T-helper 17 cell (primary cell): ENCODE results near the gene ZNRF4. TPM values are rescaled to one million over a fixed set of nuclear protein-coding genes. Genes with fewer than 3 reads are reported as not detected.
"Not testable (repeated sequence)": the region's sequence is repeated elsewhere in the genome, so short reads cannot be mapped to it uniquely, and the experiment has no call there.

Experiments
- ATAC-seq: fragments of 150-1000 bp; cut with Tn5 transposase; 2 replicates; pipeline ENCODE4 v1.10.0; 2021; ENCODE audit warnings: mild to moderate bottlenecking, moderate library complexity
- DNase-seq, 3 donors: peaks; one replicate each; pipeline versions ENCODE4 v3.0.0 to v3.0.0-alpha.2; 2020 to 2021
- H3K9me3 ChIP-seq: one replicate; pipeline ENCODE4 v1.7.0; 2013; ENCODE audit warnings: low read length, mild to moderate bottlenecking; ENCODE audit not compliant: control insufficient read depth, poor library complexity, severe bottlenecking
- H3K27ac Mint-ChIP-seq: one replicate; pipeline ENCODE4 v1.8.0; 2022; ENCODE audit warnings: mild to moderate bottlenecking, moderate library complexity, mixed read lengths
- H3K27me3 Mint-ChIP-seq: one replicate; pipeline ENCODE4 v1.8.0; 2022; ENCODE audit warnings: mixed read lengths
- H3K36me3 Mint-ChIP-seq: one replicate; pipeline ENCODE4 v1.8.0; 2022; ENCODE audit warnings: low read depth, mixed read lengths
- H3K4me1 Mint-ChIP-seq: one replicate; pipeline ENCODE4 v1.8.0; 2022; ENCODE audit warnings: mild to moderate bottlenecking, mixed read lengths
- H3K4me3 Mint-ChIP-seq: one replicate; pipeline ENCODE4 v1.8.0; 2022; ENCODE audit warnings: mild to moderate bottlenecking, moderate library complexity, mixed read lengths
- total RNA-seq, 4 donors: library from RNA in 2 of 4; stranded (reverse) in 2 of 4; gene quantifications; one replicate each; pipeline ENCODE4 v1.2.3 and lab custom pipeline; 2022 to 2026

The ZNRF4 gene
- total RNA-seq, 2 donors from 2014 or later: not detected

DNA sequence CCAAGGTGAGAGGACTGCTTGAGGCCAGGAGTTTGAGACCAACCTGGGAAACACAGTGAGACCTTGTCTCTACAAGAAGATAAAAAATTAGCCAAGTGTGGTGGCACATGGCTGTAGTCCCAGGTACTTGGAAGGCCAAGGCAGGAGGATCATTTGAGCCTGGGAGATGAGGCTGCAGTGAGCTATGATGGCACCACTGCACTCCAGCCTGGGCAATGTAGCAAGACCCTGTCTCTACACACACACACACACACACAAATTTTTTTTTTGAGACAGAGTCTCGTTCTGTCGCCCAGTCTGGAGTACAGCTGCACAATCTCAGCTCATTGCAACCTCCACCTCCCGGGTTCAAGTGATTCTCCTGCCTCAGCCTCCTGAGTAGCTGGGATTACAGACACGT, 30.4 kb downstream of the ZNRF4 start:
- not testable (repeated sequence) for H3K9me3 ChIP-seq, DNase-seq, H3K4me3 Mint-ChIP-seq, H3K36me3 Mint-ChIP-seq, ATAC-seq, H3K27ac Mint-ChIP-seq, H3K4me1 Mint-ChIP-seq
- H3K27me3 Mint-ChIP-seq: peaks cover 50% of the 10 kb centered on the region

DNA sequence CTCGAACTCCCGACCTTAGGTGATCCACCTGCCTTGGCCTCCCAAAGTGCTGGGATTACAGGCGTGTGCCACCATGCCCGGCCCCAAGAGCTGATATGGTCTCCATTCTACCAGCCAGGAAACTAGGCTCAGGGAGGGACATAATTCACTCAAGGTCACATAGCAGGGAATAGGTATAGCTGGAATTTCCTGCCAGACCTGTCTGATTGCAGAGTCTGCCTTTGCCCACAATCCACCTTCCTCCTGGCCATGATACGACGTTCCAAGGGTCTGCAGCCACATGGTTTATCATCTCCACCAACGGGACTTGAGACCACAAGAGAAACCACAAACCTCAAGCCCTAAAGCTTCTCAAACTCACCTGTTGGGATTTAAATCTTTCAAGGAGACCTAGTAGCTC, 32.0 kb downstream of the ZNRF4 start:
- H3K9me3 ChIP-seq: no peaks in the 10 kb centered on the region
- Mint-ChIP-seq H3K27me3 (peaks cover 51% of the 10 kb centered on the region), H3K4me1 (peaks cover 7% of the 10 kb centered on the region), H3K27ac (no peak overlapping the region), H3K4me3 (no peak overlapping the region), H3K36me3 (peaks cover 2% of the 10 kb centered on the region)
- DNase-seq: no peak
- no peak for ATAC-seq

GRCh38 chr19:5489551-5489950, 34.3 kb downstream of the ZNRF4 start:
- peaks cover 8% of the 10 kb centered on the region for H3K4me1 Mint-ChIP-seq
- H3K9me3 ChIP-seq: no peaks in the 10 kb centered on the region
- no peaks in the 10 kb centered on the region for H3K36me3 Mint-ChIP-seq
- no peak for DNase-seq
- no peak for ATAC-seq
- H3K27ac Mint-ChIP-seq: no peak overlapping the region
- H3K4me3 Mint-ChIP-seq: no peak overlapping the region
- H3K27me3 Mint-ChIP-seq: peaks cover 53% of the 10 kb centered on the region

DNA sequence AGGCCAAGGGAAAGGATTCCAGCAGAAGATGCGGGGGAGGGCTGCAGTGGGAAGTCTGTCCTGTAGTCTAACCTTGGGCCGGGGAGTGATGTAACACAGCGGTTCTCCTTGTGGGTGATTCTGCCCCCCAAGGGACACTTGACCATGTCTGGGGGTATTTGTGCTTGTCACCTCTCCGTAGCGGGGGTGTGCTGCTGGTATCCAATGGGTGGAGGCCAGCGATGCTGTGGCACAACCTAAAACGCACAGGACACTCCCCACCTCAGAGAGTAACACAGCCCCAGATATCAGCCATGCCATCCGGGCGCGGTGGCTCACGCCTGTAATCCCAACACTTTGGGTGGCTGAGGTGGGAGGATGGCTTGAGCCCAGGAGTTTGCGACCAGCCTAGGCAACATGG, 36.3 kb downstream of the ZNRF4 start:
- Mint-ChIP-seq H3K27me3 (peaks cover 51% of the 10 kb centered on the region), H3K36me3 (no peaks in the 10 kb centered on the region), H3K4me1 (peaks cover 8% of the 10 kb centered on the region), H3K4me3 (no peak overlapping the region), H3K27ac (no peak overlapping the region)
- DNase-seq: no peak
- no peaks in the 10 kb centered on the region for H3K9me3 ChIP-seq
- ATAC-seq: no peak

- no peak overlapping the region for H3K4me3 Mint-ChIP-seq
Observed at GRCh38 chr19:5492281-5492634, 37.0 kb downstream of the ZNRF4 start.

GRCh38 chr19:5492635-5493409, 37.6 kb downstream of the ZNRF4 start:
- H3K36me3 Mint-ChIP-seq: peaks cover 2% of the 10 kb centered on the region
- no peak overlapping the region for H3K27ac Mint-ChIP-seq
- peaks cover 4% of the 10 kb centered on the region for H3K4me1 Mint-ChIP-seq
- H3K4me3 Mint-ChIP-seq: no peak overlapping the region
- DNase-seq (no peak), ATAC-seq (no peak)
- H3K27me3 Mint-ChIP-seq: peaks cover 56% of the 10 kb centered on the region
- no peaks in the 10 kb centered on the region for H3K9me3 ChIP-seq

More at GRCh38 chr19:5492281-5492634, 37.0 kb downstream of the ZNRF4 start:
- Mint-ChIP-seq H3K27me3 (peaks cover 54% of the 10 kb centered on the region), H3K4me1 (peaks cover 6% of the 10 kb centered on the region), H3K36me3 (peaks cover under 1% of the 10 kb centered on the region), H3K27ac (no peak overlapping the region)
- DNase-seq (no peak), ATAC-seq (no peak)
- no peaks in the 10 kb centered on the region for H3K9me3 ChIP-seq

- no peaks in the 10 kb centered on the region for H3K9me3 ChIP-seq
- DNase-seq (no peak), ATAC-seq (no peak)
- peaks cover 61% of the 10 kb centered on the region for H3K27me3 Mint-ChIP-seq
- no peak overlapping the region for H3K4me3 Mint-ChIP-seq
- peaks cover 4% of the 10 kb centered on the region for H3K4me1 Mint-ChIP-seq
- H3K27ac Mint-ChIP-seq: no peak overlapping the region
- peaks cover 2% of the 10 kb centered on the region for H3K36me3 Mint-ChIP-seq
Observed at GRCh38 chr19:5494773-5495172, 39.6 kb downstream of the ZNRF4 start.

DNA sequence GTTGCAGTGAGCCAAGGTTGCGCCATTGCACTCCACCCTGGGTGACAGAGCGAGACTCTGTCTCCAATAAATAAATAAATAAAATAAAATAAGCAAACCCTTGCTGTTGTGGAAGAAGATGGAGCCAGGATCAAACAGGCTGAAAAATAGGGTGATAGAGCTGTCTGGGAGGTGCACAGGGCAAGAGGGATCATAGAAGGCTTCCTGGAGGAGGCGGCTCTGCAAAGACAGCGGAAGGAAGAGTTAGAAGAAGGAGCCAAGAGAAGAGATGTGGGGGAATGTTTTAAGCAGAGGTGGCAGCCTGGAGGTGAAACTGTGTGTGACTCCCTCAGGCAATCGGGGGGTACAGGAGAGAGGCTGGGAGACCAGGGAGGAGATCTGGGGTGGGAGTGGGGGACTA, 40.6 kb downstream of the ZNRF4 start:
- no peak for ATAC-seq
- Mint-ChIP-seq H3K27me3 (peaks cover 52% of the 10 kb centered on the region), H3K27ac (no peak overlapping the region), H3K4me3 (no peak overlapping the region), H3K4me1 (peaks cover 2% of the 10 kb centered on the region), H3K36me3 (peaks cover 2% of the 10 kb centered on the region)
- no peak for DNase-seq
- H3K9me3 ChIP-seq: no peaks in the 10 kb centered on the region

DNA sequence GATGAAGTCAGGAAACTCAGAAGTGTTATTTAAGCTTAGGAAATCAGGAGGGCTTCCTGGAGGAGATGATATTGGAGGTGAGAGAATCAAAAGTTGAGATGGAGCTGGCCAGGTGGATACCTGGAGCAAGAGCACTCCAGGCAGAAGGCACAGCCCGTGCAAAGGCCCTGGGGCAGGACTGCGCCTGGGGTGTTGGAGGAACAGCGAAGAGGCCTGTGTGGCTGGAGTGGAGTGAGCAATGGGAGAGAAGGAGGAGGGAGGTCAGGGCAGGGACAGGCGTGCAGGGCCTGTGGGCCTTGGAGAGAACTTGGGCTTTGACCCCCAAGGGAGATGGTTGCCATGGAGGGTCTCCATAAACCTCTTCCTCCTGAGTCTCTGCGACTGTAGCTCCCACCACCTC, 42.1 kb downstream of the ZNRF4 start:
- no peak overlapping the region for H3K27ac Mint-ChIP-seq
- DNase-seq (no peak), ATAC-seq (no peak)
- no peaks in the 10 kb centered on the region for H3K9me3 ChIP-seq
- H3K36me3 Mint-ChIP-seq: peaks cover 2% of the 10 kb centered on the region
- peaks cover 48% of the 10 kb centered on the region for H3K27me3 Mint-ChIP-seq
- no peak overlapping the region for H3K4me3 Mint-ChIP-seq
- H3K4me1 Mint-ChIP-seq: peaks cover 2% of the 10 kb centered on the region

DNA sequence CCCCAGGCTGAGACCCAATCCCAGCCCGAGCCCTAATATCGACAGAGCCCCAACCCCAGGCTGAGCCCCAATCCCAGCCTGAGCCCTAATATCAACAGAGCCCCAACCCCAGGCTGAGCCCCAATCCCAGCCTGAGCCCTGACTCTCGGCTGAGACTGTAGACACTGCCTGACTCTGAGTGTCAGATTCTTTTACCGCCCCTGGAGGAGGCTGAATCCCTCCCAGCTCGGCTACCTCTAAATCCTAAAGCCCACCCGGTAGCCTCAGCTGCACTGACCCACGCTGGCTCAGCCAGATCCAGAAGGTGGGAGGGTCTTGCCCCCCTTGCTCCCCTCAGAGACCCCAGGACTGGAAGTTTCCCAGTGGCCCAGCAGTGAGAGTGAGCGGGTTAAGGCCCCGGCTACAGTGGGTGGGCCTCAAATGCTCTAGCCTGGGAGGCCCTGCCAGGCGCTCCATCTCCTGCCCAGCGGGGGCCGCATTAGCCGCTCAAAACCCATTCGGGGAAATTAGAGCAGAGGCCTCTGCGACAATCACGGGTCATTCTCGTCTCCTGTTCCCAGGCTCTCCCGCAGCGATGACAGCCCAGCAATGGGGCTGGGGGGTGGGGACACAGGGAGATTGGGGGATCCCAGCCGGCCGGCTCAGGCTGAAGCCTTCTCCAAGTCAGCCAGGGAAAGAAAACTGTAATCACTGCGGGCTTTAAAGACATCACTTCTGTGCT, 43.8 kb downstream of the ZNRF4 start:
- no peaks in the 10 kb centered on the region for H3K4me1 Mint-ChIP-seq
- no peak overlapping the region for H3K27ac Mint-ChIP-seq
- H3K36me3 Mint-ChIP-seq: peaks cover 2% of the 10 kb centered on the region
- DNase-seq (no peak), ATAC-seq (no peak)
- peaks cover 36% of the 10 kb centered on the region for H3K27me3 Mint-ChIP-seq
- H3K9me3 ChIP-seq: no peaks in the 10 kb centered on the region
- no peak overlapping the region for H3K4me3 Mint-ChIP-seq

- H3K27ac Mint-ChIP-seq: no peak overlapping the region
- no peaks in the 10 kb centered on the region for H3K4me1 Mint-ChIP-seq
- H3K9me3 ChIP-seq: no peaks in the 10 kb centered on the region
- DNase-seq (no peak), ATAC-seq (no peak)
- H3K4me3 Mint-ChIP-seq: no peak overlapping the region
- peaks cover 19% of the 10 kb centered on the region for H3K27me3 Mint-ChIP-seq
- peaks cover 2% of the 10 kb centered on the region for H3K36me3 Mint-ChIP-seq
Observed at GRCh38 chr19:5501907-5502306, 46.7 kb downstream of the ZNRF4 start.

DNA sequence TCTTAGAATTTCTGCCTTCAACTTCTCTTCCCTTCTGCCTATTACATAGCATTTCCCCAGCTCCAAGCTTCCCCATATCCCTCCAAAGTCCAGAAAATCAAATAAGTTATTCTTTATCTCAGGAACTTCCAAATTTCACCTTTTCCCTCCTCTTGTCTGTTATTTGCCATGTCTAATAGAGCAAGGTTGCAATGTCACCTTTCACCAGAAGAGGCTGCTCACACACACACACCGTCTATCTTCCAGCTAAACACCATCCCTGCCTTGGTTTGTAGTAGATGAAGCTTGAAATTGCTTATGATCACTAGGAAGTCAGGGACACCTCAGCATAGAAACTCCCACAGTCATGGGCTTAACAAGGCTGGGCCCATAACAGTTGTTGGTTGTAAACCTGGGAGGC, 48.4 kb downstream of the ZNRF4 start:
- Mint-ChIP-seq H3K36me3 (no peaks in the 10 kb centered on the region), H3K27me3 (peaks cover 6% of the 10 kb centered on the region), H3K4me3 (no peak overlapping the region), H3K27ac (no peak overlapping the region), H3K4me1 (no peaks in the 10 kb centered on the region)
- DNase-seq (no peak), ATAC-seq (no peak)
- no peaks in the 10 kb centered on the region for H3K9me3 ChIP-seq

GRCh38 chr19:5504114-5504513, 48.9 kb downstream of the ZNRF4 start:
- ATAC-seq: no peak
- DNase-seq: no peak
- Mint-ChIP-seq H3K4me1 (no peaks in the 10 kb centered on the region), H3K27ac (no peak overlapping the region), H3K36me3 (no peaks in the 10 kb centered on the region), H3K27me3 (peaks cover 5% of the 10 kb centered on the region), H3K4me3 (no peak overlapping the region)
- H3K9me3 ChIP-seq: no peaks in the 10 kb centered on the region
